GM12801 (cell line): ENCODE data around the gene ORM1.

Experiments
- CTCF ChIP-seq: IDR thresholded peaks from one replicate; pipeline ENCODE4 v1.5.1; 2011; ENCODE audit warnings: control low read depth; ENCODE audit not compliant: insufficient read length; ENCODE audit errors: extremely low read depth

The ORM1 gene

GRCh38 chr9:114330636-114331035 is 7.7 kb downstream of the ORM1 start:
- no peak for TF ChIP-seq CTCF

DNA sequence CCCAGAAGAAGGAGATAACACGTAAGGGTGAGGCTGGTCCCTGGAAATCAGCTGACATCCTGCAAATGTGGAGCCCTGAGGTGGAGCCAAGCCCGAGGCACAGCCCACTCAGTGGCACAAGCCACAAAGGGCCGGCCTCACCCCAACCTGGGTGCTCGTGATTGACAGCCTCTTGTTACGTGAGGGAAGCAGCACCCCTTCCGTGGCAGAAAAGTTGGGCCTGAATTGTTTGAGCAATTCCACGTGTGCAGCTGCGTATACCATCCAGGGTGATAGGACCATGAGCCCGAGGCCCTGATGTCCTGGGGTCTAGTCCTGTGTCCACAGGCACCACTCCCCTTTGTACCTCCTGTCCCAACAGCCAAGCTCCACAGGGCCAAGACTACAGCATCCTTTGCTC is 11.6 kb downstream of the ORM1 start:
- TF ChIP-seq CTCF = no peak

DNA sequence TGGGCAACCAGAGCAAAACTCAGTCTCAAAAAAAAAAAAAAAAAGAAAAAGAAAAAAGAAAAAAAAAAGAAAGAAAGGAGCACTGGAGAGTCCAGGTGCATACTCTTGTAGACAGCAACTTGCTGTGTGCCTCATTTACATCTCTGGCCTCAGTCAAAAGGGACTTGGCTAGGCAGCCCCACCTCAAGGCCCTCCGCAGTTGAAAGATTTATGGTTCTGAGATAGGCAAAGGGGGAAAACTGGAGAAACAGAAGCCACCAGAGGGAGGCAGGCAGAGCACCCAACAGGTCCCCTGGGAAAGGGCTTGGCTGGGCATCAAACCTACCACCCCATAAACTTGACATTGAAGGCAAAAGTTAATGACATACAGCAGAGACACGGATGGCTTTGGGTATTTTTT is 12.8 kb downstream of the ORM1 start:
- no peak for TF ChIP-seq CTCF

- no peak for TF ChIP-seq CTCF
Measured at GRCh38 chr9:114336157-114336556, 13.3 kb downstream of the ORM1 start.

- no peak for TF ChIP-seq CTCF
Measured at GRCh38 chr9:114336699-114337395, 13.9 kb downstream of the ORM1 start.

- TF ChIP-seq CTCF = no peak
Measured at GRCh38 chr9:114338187-114338586, 15.3 kb downstream of the ORM1 start.

GRCh38 chr9:114339130-114339908 is 16.4 kb downstream of the ORM1 start:
- no peak for TF ChIP-seq CTCF
